VCaP (cell line): Measurements from ENCODE around the gene ADSL.

ENCODE experiments used
- H3K27ac ChIP-seq: fragments of 450-650 bp; 2 replicates; pipeline ENCODE4 v1.5.1; 2017
- TF ChIP-seq, protein P1 (sequence below): fragments of 450-650 bp; conservative IDR thresholded peaks from 2 replicates; pipeline ENCODE4 v1.5.1; 2017; ENCODE audit warnings: mild to moderate bottlenecking, moderate library complexity

ADSL gene

DNA sequence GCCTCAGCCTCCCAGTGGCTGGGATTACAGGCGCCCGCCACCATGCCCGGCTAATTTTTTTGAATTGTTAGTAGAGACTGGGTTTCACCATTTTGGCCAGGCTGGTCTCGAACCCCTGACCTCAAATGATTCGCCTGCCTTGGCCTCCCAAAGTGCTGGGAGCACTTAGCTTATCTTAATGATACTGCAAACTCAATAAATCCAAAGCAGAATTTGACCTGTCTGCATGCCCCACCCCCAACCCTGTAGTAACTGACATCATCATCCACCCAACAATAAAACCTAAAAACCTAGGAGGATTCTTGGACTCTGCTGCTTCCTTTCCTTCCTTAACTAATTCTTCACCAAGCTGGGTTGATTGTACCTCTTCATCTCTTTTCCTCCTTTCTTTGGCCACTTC, 6.3 kb upstream of the ADSL start:
- TF ChIP-seq, protein P1, sequence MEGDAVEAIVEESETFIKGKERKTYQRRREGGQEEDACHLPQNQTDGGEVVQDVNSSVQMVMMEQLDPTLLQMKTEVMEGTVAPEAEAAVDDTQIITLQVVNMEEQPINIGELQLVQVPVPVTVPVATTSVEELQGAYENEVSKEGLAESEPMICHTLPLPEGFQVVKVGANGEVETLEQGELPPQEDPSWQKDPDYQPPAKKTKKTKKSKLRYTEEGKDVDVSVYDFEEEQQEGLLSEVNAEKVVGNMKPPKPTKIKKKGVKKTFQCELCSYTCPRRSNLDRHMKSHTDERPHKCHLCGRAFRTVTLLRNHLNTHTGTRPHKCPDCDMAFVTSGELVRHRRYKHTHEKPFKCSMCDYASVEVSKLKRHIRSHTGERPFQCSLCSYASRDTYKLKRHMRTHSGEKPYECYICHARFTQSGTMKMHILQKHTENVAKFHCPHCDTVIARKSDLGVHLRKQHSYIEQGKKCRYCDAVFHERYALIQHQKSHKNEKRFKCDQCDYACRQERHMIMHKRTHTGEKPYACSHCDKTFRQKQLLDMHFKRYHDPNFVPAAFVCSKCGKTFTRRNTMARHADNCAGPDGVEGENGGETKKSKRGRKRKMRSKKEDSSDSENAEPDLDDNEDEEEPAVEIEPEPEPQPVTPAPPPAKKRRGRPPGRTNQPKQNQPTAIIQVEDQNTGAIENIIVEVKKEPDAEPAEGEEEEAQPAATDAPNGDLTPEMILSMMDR = no peak
- no peak overlapping the region for H3K27ac ChIP-seq

DNA sequence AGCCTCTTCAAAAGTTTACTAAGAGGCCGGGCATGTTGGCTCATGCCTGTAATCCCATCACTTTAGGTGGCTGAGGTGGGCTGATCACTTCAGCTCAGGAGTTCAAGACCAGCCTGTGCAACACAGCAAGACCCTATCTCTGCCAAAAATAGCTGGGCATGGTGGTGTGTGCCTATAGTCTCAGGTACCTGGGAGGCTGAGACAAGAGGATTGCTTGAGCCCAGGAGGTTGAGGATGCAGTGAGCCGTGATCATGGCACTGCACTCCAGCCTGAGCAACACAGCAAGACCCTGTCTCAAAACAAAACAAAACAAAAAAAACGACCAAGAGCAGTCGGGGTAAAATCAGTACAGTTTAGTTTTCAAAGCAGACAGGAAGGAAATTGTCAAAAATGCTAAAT, 4.7 kb upstream of the ADSL start:
- no peak overlapping the region for H3K27ac ChIP-seq
- TF ChIP-seq, protein P1 = no peak

DNA sequence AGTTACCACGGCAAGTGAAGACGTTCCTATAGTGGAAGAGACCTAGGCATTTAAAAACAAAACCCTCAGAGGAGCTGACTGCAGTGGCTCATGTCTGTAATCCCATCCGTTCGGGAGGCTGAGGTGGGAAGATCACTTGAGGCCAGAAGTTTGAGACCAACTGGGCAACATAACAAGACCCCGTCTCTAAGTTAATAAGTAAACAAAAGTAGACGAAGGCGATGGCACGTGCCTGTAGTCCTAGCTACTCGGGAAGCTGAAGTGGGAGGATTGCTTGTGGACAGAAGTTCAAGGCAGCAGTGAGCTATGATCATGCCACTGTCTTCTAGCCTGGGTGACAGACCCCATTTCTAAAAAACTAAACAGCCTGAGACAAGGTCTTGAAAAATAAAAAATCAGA, 3.8 kb upstream of the ADSL start:
- no peak overlapping the region for H3K27ac ChIP-seq
- TF ChIP-seq, protein P1 = no peak

DNA sequence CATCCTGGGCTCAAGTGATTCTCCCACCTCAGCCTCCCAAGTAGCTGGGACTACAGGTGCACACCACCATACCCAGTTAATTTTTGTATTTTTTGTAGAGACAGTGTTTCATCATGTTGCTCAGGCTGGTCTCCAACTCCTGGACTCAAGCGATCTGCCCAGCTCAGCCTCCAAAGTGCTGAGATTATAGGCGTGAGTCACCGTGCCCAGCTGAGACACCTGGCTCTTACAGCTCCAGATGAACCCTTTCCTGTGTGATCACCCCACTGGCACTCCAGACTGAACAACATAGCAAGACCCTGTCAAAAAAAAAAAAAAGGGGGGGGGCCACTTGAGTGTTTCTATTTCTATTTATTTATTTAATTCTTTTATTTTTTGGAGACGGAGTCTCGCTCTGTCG, 1.0 kb upstream of the ADSL start:
- TF ChIP-seq, protein P1 = no peak

DNA sequence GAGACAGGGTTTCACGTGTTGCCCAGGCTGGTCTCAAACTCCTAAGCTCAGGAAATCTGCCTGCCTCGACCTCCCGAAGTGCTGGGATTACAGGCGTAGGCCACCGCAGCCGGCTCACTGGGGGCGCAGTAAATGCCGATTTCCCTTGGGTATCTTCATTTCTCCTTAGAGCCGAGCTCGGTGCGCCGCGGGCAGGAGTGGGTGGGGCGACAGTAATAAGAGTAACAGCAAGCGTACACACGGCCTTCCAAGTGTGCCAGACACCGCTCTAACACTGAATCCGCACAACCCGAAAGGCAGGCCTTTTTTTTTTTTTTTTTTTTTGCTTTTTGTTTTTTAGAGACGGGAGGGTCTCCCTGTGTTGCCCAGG, 500 bp upstream of the ADSL start:
- peak overlapping the region; percentile 89 for H3K27ac ChIP-seq
- TF ChIP-seq, protein P1 = no peak

More for the DNA sequence above, 1.0 kb upstream of the ADSL start:
- peak overlapping the region; percentile 89 for H3K27ac ChIP-seq

DNA sequence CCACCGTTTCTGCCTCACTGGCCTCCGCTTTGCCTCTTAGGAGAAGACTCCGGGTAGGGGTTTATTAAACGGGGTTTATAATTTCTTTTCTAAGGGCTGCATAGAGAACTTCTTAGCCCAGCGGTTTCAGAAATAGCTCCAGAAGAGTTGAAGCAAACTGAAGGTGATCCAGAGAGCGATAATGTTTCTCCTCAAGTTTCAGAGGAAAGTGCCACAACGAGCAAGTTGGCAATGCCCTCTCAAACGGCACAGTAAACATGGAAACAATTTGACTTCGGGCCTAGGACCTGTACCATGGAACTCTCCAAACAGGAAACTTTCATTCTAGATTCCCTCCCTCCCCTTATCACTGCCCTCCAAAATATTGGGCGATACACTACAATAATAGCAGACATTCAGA, 1.0 kb downstream of the ADSL start:
- TF ChIP-seq, protein P1 = no peak
- H3K27ac ChIP-seq = peak overlapping the region; percentile 89

DNA sequence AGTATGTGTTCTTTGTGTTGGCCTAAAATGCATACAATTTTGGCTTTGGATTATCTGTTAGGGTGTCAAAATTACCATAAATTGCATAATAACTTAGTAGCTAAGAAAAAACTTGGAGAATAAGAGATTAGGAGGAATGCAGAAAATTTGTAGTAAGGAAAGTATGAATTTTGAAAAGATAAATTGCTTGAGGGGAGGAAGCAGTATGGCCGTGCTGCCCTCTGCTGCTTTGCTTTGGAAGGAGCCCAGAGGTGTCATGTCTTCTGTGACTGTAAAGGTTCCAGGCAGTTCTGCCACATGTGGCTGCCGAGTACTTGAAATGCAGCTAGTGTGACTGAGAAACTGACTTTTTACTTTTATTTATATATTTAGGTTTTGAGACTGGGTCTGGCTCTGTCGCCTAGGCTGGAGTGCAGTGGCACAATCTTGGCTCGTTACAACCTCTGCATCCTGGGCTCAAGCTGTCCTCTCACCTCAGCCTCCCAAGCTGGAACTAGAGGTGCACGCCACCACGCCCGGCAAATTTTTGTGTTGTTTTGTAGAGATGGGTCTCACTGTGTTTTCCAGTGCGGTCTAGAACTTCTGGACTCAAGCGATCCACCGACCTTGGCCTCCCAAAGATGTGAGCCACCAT, 1.8 kb downstream of the ADSL start:
- peak overlapping the region; percentile 89 for H3K27ac ChIP-seq
- TF ChIP-seq, protein P1 = peak; percentile 89
